HG03097 (cell line): Measurements from ENCODE around the gene ROBO1.

Source experiments
- ATAC-seq: cut with Tn5 transposase; IDR thresholded peaks from one replicate; pipeline ENCODE4 v1.9.1; 2021; ENCODE audit not compliant: unreplicated experiment, low FRiP score

Gene ROBO1

DNA sequence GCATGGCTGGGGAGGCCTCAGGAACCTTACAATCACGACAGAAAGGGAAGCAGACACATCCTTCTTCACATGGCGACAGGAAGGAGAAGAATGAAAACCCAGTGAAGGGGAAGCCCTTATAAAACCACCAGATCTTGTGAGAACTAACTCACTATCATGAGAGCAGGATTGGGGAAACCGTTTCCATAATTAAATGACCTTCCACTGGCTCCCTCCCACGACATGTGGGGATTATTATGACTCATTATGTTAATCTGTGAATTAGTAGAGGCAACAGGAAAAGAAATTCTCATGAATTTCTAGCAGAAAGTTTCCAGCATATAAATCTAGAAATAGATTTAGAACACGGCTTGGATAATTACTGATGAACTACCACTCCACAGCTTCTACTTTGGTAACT, 937.3 kb downstream of the ROBO1 start:
- no peak for ATAC-seq

DNA sequence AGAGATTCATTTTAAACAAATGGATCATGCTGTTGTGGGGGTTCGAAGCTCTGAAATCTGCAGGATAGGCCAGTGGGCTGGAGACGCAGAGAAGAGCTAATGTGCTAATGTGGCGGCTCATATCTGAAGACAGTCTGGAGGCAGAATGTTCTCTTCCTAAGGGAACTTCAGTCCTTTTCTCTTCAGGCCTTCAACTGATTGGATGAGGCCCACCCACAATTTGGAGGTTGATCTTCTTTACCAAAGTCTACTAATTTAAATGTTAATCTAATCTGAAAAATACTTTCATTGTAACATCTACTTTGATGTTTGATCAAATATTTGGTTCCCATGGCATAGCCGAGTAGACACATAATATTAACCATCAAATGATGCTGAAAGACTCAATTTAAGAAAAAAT, 940.2 kb downstream of the ROBO1 start:
- ATAC-seq: no peak

GRCh38 chr3:78825858-78826215, 942.0 kb downstream of the ROBO1 start:
- no peak for ATAC-seq

DNA sequence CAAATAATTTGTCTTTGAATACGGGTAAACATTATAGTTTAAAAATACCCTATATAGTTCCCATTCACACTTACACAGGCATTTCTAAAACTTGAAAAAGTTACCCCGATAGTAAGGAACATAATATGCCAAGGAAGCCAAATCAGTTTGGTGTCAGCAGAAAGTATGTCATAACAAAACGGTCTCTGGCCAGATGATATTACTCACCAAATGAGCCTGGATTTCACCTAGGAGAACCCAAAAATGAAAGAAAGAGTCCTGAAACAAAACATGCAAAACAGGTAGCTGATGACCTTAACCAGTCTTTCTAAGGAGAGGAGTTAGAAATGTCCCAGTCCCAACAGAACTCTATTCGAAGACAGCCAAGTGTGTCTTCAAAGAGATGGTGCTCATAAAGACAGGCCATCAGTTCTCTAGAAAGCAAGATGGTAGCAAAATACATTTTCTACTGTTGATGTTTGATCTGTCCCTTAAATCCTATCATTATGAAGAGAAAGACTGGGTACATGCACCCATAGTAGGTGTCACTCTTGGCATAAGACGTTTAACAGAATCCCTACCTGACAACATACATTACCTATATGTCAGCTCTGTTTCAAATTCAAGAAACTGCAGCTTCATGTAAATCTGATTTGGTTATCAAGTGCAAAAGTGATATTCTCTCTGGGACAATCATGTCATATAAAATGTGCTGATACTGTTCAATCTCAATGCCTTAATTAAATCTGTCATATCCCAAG, 942.5 kb downstream of the ROBO1 start:
- no peak for ATAC-seq

DNA sequence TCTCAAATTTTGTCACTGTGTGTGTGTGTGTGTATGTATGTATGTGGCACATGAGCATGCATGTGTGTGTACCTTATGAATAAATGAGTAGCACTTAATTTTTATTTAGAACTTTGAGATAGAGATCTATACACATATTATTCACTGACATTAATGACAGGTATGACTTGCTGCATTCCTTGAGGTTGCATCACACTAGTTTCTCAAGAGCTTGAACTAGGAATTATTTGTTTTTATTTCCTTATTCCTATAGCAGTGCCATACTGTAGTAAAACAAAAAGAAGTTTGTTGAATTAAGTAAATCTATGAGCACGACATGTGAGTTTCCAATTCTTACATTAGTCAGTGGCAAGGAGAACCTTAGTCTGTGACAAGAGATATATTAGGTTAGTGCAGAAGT, 943.9 kb downstream of the ROBO1 start:
- ATAC-seq: no peak

- ATAC-seq: no peak
Measured at GRCh38 chr3:78823434-78823833, 944.4 kb downstream of the ROBO1 start.

GRCh38 chr3:78822726-78823125, 945.1 kb downstream of the ROBO1 start:
- no peak for ATAC-seq

DNA sequence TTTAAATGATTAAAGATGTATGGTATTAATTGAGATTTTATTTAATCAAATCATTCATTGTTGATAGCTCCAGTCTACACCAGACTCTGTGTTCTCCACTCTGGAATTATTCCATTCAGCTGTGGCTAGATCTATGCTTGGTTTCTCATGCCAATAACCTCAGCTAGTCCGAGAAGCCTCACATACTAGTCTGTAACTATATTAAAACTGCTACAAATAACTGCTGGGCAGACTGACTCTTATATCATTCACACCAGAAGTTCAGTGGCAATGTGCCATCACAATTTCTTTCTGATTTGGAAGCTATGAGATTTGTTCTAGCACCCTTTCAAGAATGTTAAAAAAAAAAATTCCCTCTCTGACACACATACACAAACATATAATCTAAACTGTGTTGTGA, 947.3 kb downstream of the ROBO1 start:
- ATAC-seq: no peak

DNA sequence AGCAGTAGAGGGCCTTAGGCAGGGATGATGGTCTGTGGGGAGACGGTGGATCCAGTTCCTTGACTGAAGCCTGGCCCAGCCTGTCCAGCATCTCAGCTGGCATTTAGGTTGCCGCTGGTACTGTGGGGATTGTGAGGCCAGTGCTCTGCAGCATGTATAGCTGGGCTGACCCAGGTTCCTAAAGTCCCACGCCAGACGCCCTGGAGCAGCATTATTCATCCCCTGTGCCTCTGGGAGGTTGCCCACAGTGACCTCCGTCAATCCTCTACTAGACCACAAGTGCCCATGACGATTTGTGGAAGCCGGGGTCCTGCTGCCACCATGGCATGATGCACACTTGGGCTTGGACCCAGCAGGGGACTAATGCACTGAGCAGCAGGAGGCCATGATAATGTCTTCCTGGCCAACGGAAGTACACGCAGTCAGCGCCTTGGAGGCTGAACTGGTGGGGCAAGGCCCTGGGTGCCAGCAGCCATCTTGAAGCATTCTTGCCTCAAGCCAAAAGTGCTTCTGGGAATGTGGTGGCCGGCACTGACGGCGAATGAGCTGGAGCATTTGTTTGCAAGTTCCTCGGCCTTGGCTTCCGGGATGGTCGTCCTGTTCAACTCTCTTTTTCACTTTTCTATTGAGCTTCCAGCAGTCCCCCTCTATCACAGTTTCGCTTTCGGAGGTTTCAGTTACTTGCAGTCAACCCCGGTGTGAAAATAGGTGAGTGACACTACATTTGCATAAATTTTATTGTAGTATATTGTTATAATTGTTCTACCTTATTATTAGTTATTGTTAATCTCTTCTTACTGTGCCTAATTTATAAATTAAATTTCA, 949.4 kb downstream of the ROBO1 start:
- no peak for ATAC-seq

DNA sequence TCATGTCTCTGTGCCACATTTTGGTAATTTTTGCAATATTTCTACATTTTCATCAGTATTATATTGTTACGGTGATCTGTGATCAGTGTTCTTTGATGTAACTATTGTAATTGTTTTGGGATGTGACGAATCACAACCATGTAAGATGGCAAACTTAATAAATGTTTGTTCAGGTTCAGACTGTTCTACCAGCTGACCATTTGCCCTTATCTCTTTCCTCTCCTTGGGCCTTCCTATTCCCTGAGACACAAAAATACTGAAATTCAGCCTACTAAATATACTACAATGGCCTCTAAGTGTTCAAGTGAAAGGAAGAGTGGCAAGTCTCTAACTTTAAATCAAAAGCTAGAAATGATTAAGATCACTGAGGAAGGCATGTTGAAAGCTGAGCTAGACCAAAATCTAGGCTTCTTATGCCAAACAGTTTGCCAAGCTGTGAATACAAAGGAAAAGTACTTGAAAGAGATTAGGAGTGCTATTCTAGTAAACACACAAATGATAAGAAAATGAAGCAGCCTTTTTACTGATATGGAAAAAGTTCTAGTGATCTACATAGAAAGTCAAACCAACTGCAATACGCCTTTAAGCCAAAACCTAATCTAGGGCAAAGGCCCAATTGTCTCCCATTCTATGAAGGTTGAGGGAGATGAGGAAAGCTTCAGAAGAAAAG, 952.8 kb downstream of the ROBO1 start:
- ATAC-seq: no peak

DNA sequence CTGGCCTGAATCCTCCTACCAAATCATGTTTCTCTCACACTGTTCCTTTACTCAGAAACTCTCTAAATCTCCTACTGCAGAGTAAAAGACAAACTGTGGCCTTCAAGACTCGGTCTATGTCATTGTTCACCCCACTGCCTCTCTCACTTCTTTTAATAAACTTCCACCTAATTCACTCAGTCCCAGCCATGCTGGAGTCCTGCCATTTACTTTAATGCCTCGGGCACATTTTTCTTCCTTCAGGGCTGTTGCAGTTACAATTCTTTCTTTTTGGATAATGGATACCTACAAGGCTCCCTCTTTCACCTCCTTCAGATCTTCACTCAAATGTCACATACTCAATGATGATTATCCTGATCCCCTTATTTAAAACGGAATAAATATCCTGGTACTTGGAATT, 955.6 kb downstream of the ROBO1 start:
- ATAC-seq: no peak

GRCh38 chr3:78809966-78810365, 957.8 kb downstream of the ROBO1 start:
- ATAC-seq: no peak

GRCh38 chr3:78804251-78805037, 963.4 kb downstream of the ROBO1 start:
- no peak for ATAC-seq

DNA sequence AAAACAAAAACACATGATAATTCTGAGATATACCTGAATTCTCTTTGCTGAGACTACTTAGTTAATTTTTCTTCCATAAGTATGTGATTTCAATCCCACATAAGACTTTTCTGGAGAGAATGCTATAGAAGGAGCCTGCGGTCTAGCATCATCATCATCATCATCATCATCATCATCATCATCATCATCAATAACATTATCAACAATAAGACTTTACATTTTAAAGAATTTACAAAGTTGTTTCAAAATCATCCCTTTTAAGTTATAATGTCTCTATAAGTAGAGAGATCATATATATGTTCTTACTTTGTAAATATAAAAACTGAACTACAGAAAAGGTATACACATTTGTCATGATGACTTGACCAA, 965.3 kb downstream of the ROBO1 start:
- ATAC-seq: no peak

GRCh38 chr3:78801926-78802561, 965.8 kb downstream of the ROBO1 start:
- no peak for ATAC-seq

DNA sequence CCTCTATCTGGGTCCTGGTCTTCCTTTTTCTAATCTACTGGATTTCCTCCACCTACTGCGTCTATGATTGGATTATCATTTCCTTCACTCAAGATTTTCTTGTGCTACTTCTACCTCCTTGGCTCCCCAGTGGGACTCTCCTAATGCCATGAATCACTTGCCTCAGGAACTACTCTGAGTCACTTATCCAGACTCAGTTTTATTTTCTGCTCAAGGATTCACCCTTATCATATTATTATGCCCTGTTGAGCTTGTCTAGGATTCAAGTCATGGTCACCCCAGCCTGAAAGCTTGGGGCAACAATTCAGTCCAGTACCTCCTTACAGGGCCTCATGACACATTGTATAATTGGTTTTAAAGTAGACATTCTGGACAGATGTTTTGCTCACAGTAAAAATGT, 968.1 kb downstream of the ROBO1 start:
- no peak for ATAC-seq

DNA sequence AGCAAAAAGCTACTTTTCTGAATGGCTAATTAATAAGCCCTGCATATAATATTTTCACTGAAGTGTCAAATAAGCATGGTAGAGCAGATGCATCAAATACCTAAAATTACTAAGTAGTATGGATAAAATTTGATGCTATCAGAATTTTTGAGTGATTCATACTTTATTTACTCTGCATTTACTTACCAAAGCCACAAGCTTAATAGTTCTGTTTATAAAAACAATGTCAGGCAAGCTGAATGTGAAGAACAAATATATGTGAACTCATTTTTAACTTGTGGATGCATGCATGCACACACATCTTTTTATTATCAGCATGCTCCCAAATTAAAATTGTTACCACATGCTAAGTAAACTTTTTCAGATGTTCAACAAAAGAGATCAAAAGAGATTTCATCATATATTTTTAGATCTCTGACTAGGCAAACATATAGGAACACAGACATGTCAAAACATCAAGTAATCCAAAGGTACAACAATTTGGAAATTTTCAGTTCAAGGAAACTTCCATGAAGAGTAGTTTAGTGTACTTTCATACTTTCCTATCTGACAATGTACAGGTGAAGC, 969.4 kb downstream of the ROBO1 start:
- no peak for ATAC-seq

- no peak for ATAC-seq
Measured at GRCh38 chr3:78794431-78794830, 973.4 kb downstream of the ROBO1 start.

DNA sequence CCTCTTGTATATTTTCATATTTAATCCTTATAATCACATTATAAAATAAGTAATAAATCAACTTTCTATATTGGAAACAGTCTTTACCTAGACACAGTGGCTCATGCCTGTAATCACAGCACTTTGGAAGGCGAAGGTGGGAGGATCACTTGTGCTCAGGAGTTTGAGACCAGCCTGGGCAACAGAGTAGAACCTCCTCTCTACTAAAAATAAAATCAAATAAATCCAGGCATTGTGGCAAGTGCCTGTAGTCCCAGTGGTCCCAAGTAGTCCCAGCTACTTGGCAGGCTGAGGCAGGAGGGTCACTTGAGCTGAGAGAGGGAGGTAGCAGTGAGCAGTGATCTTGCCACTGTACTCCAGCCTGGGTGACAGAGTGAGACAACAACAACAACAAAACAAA, 975.1 kb downstream of the ROBO1 start:
- ATAC-seq: no peak

GRCh38 chr3:78792212-78792611, 975.6 kb downstream of the ROBO1 start:
- no peak for ATAC-seq
